ENCODE data around the gene GRK4.
A peak's percentile ranks its signal among the peaks of the same experiment; 100 is the strongest.

DNA sequence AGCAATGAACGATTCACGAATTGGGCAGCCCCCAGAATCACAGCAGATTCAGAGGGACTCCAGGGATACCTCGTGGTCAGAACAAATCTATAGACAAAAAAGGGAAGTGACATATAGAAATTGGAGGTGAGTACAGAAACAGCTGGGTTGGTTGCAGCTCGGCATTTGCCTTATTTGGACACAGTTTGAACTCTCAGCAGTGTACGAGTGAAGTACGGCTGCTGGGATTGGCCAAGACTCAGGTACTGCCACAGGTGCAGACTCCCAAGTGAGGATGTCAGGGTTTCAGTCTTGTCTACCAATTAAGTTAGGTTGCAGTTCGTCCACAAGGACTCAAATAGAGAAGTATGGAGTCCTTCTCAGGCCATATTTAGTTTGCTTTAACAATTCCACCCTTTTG lies 82.8 kb downstream of the GRK4 start:
- TF ChIP-seq NFYB (IDR thresholded peaks at IDR 0.05; ENCODE audit: insufficient read depth, low read depth, low read length) = peak; percentile 69
- TF ChIP-seq WRNIP1 (IDR thresholded peaks at IDR 0.05; ENCODE audit: borderline replicate concordance, low read depth, low read length) = no peak
- no peak for TF ChIP-seq CTCF (IDR thresholded peaks at IDR 0.05 in 2 of 3, conservative IDR thresholded peaks at IDR 0.05 in 1 of 3; ENCODE audit: control insufficient read depth in 2 of 3, extremely low read depth in 1 of 3, insufficient read depth in 1 of 3, low read depth in 3 of 3, low read length in 3 of 3)
- TF ChIP-seq RCOR1 (conservative IDR thresholded peaks at IDR 0.05; ENCODE audit: low read depth, low read length) = no peak
